GM08714 (cell line): ENCODE data around the gene CEBPA.

ENCODE experiments used
- H3K4me3 ChIP-seq: fragments of 200-500 bp; sonication (Bioruptor generic); 2 replicates; pipeline ENCODE4 v1.5.1; 2014; ENCODE audit warnings: mild to moderate bottlenecking, low read length, inconsistent platforms
- ZNF274 ChIP-seq: IDR thresholded peaks from 2 replicates; pipeline ENCODE4 v1.6.1; 2012; ENCODE audit warnings: mild to moderate bottlenecking, low read depth, low read length

CEBPA gene

GRCh38 chr19:33252971-33253370, 49.4 kb downstream of the CEBPA start:
- H3K4me3 ChIP-seq = no peak overlapping the region
- TF ChIP-seq ZNF274 = no peak

DNA sequence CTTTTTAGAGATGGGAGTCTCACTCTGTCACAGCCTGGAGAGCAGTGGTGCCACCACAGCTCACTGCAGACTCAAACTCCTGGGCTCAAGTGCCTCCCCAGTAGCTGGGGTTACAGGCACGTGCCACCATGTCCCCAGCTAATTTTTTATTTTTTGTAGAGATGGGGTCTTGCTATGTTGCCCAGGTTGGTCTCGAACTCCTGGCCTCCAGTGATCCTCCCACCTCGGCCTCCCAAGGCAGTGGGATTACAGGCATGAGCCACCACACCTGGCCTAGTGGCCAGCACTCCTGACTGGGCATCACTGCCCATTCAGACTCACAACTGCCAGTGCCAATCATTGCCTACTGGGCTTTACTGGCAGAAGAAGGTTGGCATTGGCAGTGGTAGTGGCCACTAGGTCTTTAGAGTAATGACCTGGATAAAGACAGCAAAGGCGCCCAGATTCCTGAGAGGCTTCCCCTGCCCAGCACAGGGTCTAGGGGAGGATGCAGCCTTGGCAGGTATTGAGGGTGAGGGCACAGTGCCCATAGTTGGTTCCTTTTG, 49.8 kb downstream of the CEBPA start:
- no peak overlapping the region for H3K4me3 ChIP-seq
- no peak for TF ChIP-seq ZNF274

- no peak for TF ChIP-seq ZNF274
- H3K4me3 ChIP-seq = no peak overlapping the region
These were observed 50.7 kb downstream of the CEBPA start for GRCh38 chr19:33251526-33252090.

DNA sequence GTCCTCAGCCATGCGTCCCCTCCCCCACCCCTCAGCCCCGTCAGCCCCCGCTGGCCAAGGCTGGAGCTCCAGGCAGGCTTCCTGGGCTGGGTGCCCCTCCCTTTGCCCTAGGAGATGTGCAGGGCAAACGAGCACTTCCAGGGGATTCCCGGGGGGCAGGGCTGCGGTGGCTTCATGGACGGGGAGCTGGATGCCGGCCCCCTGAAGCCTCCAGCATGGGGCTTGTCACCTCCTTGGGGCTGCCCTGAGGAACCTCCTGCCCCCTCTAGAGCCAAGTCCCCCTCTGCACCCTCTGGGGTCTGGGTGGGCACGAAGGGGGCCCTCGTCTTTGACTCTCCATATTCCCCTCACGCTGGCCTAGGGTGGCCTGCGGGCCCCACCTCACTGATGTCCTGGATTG, 51.3 kb downstream of the CEBPA start:
- H3K4me3 ChIP-seq = no peak overlapping the region
- TF ChIP-seq ZNF274 = no peak

- TF ChIP-seq ZNF274 = no peak
These were observed 51.8 kb downstream of the CEBPA start for GRCh38 chr19:33250500-33250899.

More at GRCh38 chr19:33250500-33250899, 51.8 kb downstream of the CEBPA start:
- H3K4me3 ChIP-seq = no peak overlapping the region
